ENCODE measurements around the gene MTFR1L.

DNA sequence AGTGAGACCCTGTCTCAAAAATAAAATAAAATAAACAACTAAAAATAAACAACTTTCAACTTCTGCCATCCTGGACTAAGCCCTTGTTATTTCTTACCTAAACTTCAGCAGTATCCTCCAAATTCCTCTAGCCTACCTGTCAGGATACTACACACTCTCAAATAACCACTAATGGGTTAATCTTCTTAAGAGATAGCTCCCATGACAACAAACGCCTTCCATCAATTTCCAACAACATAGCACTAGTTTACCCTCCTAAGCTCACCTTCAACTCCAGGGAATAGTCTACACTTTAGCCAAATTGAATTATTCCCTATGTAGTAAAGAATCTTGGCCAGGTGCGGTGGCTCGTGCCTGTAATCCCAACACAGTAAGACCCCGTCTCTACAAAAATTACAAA is 28.2 kb downstream of the MTFR1L start:
- no peak for TF ChIP-seq POLR2A (IDR thresholded peaks at IDR 0.05)
- TF ChIP-seq, protein P1, sequence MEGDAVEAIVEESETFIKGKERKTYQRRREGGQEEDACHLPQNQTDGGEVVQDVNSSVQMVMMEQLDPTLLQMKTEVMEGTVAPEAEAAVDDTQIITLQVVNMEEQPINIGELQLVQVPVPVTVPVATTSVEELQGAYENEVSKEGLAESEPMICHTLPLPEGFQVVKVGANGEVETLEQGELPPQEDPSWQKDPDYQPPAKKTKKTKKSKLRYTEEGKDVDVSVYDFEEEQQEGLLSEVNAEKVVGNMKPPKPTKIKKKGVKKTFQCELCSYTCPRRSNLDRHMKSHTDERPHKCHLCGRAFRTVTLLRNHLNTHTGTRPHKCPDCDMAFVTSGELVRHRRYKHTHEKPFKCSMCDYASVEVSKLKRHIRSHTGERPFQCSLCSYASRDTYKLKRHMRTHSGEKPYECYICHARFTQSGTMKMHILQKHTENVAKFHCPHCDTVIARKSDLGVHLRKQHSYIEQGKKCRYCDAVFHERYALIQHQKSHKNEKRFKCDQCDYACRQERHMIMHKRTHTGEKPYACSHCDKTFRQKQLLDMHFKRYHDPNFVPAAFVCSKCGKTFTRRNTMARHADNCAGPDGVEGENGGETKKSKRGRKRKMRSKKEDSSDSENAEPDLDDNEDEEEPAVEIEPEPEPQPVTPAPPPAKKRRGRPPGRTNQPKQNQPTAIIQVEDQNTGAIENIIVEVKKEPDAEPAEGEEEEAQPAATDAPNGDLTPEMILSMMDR (IDR thresholded peaks at IDR 0.05): no peak

Measured in heart left ventricle (tissue), 13 donors.